IPS DF 6.9 (cell line): Measurements from ENCODE around the gene GATB.

Experiments
- DNase-seq: peaks from one replicate; pipeline ENCODE4 v3.0.0-alpha.2; 2013; ENCODE audit warnings: low read depth, low spot score
- H3K27ac ChIP-seq: one replicate; pipeline ENCODE4 v1.5.1; 2013; ENCODE audit warnings: low read length, control low read depth
- H3K27me3 ChIP-seq: 2 replicates; pipeline ENCODE4 v1.6.1; 2013; ENCODE audit warnings: mild to moderate bottlenecking, low read length; ENCODE audit not compliant: control insufficient read depth, insufficient read depth
- H3K36me3 ChIP-seq: 2 replicates; pipeline ENCODE4 v1.6.1; 2013; ENCODE audit warnings: low read length; ENCODE audit not compliant: control insufficient read depth, insufficient read depth
- H3K4me1 ChIP-seq: 2 replicates; pipeline ENCODE4 v1.6.1; 2013; ENCODE audit warnings: low read length; ENCODE audit not compliant: control insufficient read depth, insufficient read depth
- H3K4me3 ChIP-seq: 2 replicates; pipeline ENCODE4 v1.5.1; 2013; ENCODE audit warnings: mild to moderate bottlenecking, low read length
- H3K9me3 ChIP-seq: 2 replicates; pipeline ENCODE4 v1.6.1; 2013; ENCODE audit warnings: low read length, inconsistent platforms; ENCODE audit not compliant: control insufficient read depth, insufficient read depth
- WGBS: extraction: QIAGEN DNeasy Blood & Tissue Kit; methylation state at CpG from one replicate; pipeline ENCODE4 v1.1.7; 2013; ENCODE audit warnings: mixed read lengths, missing lambda C conversion rate; ENCODE audit not compliant: insufficient read length, insufficient coverage; 5-methylcytosine and 5-hydroxymethylcytosine counted together

Gene GATB

GRCh38 chr4:151690164-151690870 is 70.5 kb downstream of the GATB start:
- H3K27me3 ChIP-seq = no peaks in the 10 kb centered on the region
- no CpG with 5 or more reads among the region's 4 CpGs for WGBS

GRCh38 chr4:151689211-151689991 is 71.4 kb downstream of the GATB start:
- Histone ChIP-seq H3K4me1 (no peaks in the 10 kb centered on the region), H3K27me3 (no peaks in the 10 kb centered on the region), H3K4me3 (no peak overlapping the region), H3K27ac (no peak overlapping the region), H3K9me3 (no peaks in the 10 kb centered on the region), H3K36me3 (no peaks in the 10 kb centered on the region; the same call in 1 of the 2 replicates)
- WGBS = no CpG with 5 or more reads among the region's 10 CpGs
- no peak for DNase-seq

More at GRCh38 chr4:151690164-151690870, 70.5 kb downstream of the GATB start:
- Histone ChIP-seq H3K4me3 (no peak overlapping the region), H3K27ac (no peak overlapping the region), H3K4me1 (no peaks in the 10 kb centered on the region), H3K36me3 (no peaks in the 10 kb centered on the region; the same call in 1 of the 2 replicates), H3K9me3 (no peaks in the 10 kb centered on the region)
- DNase-seq = no peak

GRCh38 chr4:151688785-151689043 is 72.1 kb downstream of the GATB start:
- DNase-seq = no peak
- Histone ChIP-seq H3K9me3 (no peaks in the 10 kb centered on the region), H3K4me1 (no peaks in the 10 kb centered on the region), H3K27me3 (no peaks in the 10 kb centered on the region), H3K4me3 (no peak overlapping the region), H3K27ac (no peak overlapping the region), H3K36me3 (no peaks in the 10 kb centered on the region; the same call in 1 of the 2 replicates)

GRCh38 chr4:151688003-151688784 is 72.6 kb downstream of the GATB start:
- no CpG with 5 or more reads among the region's 14 CpGs for WGBS
- no peak for DNase-seq
- H3K4me1 ChIP-seq = no peaks in the 10 kb centered on the region
- H3K4me3 ChIP-seq = no peak overlapping the region
- no peak overlapping the region for H3K27ac ChIP-seq
- no peaks in the 10 kb centered on the region for H3K9me3 ChIP-seq
- H3K36me3 ChIP-seq = no peaks in the 10 kb centered on the region; the same call in 1 of the 2 replicates
- no peaks in the 10 kb centered on the region for H3K27me3 ChIP-seq

- H3K4me3 ChIP-seq = no peak overlapping the region
- no peaks in the 10 kb centered on the region; the same call in 1 of the 2 replicates for H3K36me3 ChIP-seq
- WGBS = no CpG with 5 or more reads among the region's 11 CpGs
- no peak for DNase-seq
- H3K4me1 ChIP-seq = no peaks in the 10 kb centered on the region
- H3K9me3 ChIP-seq = no peaks in the 10 kb centered on the region
- H3K27me3 ChIP-seq = no peaks in the 10 kb centered on the region
- H3K27ac ChIP-seq = no peak overlapping the region
Observed at GRCh38 chr4:151687021-151687640, 73.7 kb downstream of the GATB start.

- no peak overlapping the region for H3K27ac ChIP-seq
- DNase-seq = no peak
- no peaks in the 10 kb centered on the region; the same call in 1 of the 2 replicates for H3K36me3 ChIP-seq
- H3K27me3 ChIP-seq = no peaks in the 10 kb centered on the region
- WGBS = no CpG with 5 or more reads among the region's 5 CpGs
- H3K4me1 ChIP-seq = no peaks in the 10 kb centered on the region
- no peaks in the 10 kb centered on the region for H3K9me3 ChIP-seq
- no peak overlapping the region for H3K4me3 ChIP-seq
Observed at GRCh38 chr4:151685303-151685702, 75.5 kb downstream of the GATB start.

GRCh38 chr4:151681085-151681484 is 79.7 kb downstream of the GATB start:
- no peak for DNase-seq
- WGBS = no CpG with 5 or more reads among the region's 4 CpGs
- no peak overlapping the region for H3K27ac ChIP-seq

GRCh38 chr4:151679231-151679630 is 81.6 kb downstream of the GATB start:
- no peak overlapping the region for H3K4me3 ChIP-seq

More at GRCh38 chr4:151681085-151681484, 79.7 kb downstream of the GATB start:
- Histone ChIP-seq H3K36me3 (no peaks in the 10 kb centered on the region), H3K4me1 (no peaks in the 10 kb centered on the region), H3K4me3 (no peak overlapping the region), H3K9me3 (no peaks in the 10 kb centered on the region), H3K27me3 (no peaks in the 10 kb centered on the region)

GRCh38 chr4:151678048-151678872 is 82.5 kb downstream of the GATB start:
- no CpG with 5 or more reads among the region's 14 CpGs for WGBS
- Histone ChIP-seq H3K36me3 (no peaks in the 10 kb centered on the region), H3K27me3 (no peaks in the 10 kb centered on the region), H3K27ac (no peak overlapping the region), H3K4me1 (no peaks in the 10 kb centered on the region; the same call in 1 of the 2 replicates), H3K4me3 (no peak overlapping the region), H3K9me3 (no peaks in the 10 kb centered on the region)
- no peak for DNase-seq

More at GRCh38 chr4:151679231-151679630, 81.6 kb downstream of the GATB start:
- H3K27ac ChIP-seq = no peak overlapping the region
- no peaks in the 10 kb centered on the region; the same call in 1 of the 2 replicates for H3K4me1 ChIP-seq
- no peaks in the 10 kb centered on the region for H3K9me3 ChIP-seq
- WGBS = no CpG with 5 or more reads among the region's 8 CpGs
- no peak for DNase-seq
- no peaks in the 10 kb centered on the region for H3K36me3 ChIP-seq
- H3K27me3 ChIP-seq = no peaks in the 10 kb centered on the region
